ENCODE results near the gene ADAMTSL2. TPM values are rescaled to one million over a fixed set of nuclear protein-coding genes. Genes with fewer than 3 reads are reported as not detected.

Gene ADAMTSL2
- total and polyA plus RNA-seq, 4 donors, result 1.8 to 18.2 (median 7.7) TPM

DNA sequence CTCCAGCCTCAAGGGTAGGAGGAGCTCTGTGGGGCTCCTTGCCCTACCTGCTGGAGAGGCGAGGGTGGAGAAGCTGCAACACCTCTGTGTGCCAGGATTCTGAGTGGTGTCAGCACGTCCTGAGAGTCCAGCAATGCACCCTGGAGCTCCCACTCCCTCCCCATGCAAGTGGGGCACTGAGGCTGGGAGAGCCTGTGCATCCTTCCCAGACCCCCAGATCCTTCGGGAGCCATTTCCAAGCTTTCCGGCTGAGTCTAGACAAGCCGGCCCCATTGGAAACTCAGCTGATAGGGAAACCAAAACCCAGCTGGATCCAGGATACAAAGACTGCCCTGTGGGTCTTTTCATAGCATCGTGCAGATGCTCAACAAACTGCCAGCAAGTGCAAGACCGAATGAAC is 72.9 kb downstream of the ADAMTSL2 start:
- Histone ChIP-seq H3K27me3 (ENCODE audit: control insufficient read depth in 4 of 4, insufficient read depth in 4 of 4, low read length in 3 of 4) (peaks cover 0 to 2% (median 0%) of the 10 kb centered on the region in 4 donors), H3K4me1 (ENCODE audit: control insufficient read depth in 4 of 4, insufficient read depth in 4 of 4, low read length in 3 of 4) (peaks cover 0 to 2% (median 0%) of the 10 kb centered on the region in 4 donors), H3K4me3 (ENCODE audit: low read depth in 1 of 3, low read length in 3 of 3) (no peak overlapping the region), H3K9me3 (ENCODE audit: control insufficient read depth in 4 of 4, low read length in 3 of 4) (no peaks in the 10 kb centered on the region), H3K27ac (ENCODE audit: low read depth in 1 of 2, low read length in 2 of 2) (peak overlapping the region in 1 of 2 donors; percentile 2), H3K9ac (ENCODE audit: low read depth in 1 of 2, low read length in 2 of 2) (no peak overlapping the region), H3K36me3 (ENCODE audit: control insufficient read depth in 4 of 4, insufficient read depth in 3 of 4, low read depth in 1 of 4, low read length in 3 of 4) (no peaks in the 10 kb centered on the region)
- WGBS, result 61% methylated on average over 7 of the region's 7 CpGs
- no peak for DNase-seq (ENCODE audit: low spot score)
- TF ChIP-seq NR2F2 (IDR thresholded peaks at IDR 0.05), result no peak
- TF ChIP-seq, protein P1, sequence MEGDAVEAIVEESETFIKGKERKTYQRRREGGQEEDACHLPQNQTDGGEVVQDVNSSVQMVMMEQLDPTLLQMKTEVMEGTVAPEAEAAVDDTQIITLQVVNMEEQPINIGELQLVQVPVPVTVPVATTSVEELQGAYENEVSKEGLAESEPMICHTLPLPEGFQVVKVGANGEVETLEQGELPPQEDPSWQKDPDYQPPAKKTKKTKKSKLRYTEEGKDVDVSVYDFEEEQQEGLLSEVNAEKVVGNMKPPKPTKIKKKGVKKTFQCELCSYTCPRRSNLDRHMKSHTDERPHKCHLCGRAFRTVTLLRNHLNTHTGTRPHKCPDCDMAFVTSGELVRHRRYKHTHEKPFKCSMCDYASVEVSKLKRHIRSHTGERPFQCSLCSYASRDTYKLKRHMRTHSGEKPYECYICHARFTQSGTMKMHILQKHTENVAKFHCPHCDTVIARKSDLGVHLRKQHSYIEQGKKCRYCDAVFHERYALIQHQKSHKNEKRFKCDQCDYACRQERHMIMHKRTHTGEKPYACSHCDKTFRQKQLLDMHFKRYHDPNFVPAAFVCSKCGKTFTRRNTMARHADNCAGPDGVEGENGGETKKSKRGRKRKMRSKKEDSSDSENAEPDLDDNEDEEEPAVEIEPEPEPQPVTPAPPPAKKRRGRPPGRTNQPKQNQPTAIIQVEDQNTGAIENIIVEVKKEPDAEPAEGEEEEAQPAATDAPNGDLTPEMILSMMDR (IDR thresholded peaks at IDR 0.05; ENCODE audit: low read depth, low read length, missing input control), result no peak
- no peak for TF ChIP-seq RAD21 (IDR thresholded peaks at IDR 0.05)
- TF ChIP-seq SP1 (IDR thresholded peaks at IDR 0.05), result no peak
- TF ChIP-seq, protein P2, sequence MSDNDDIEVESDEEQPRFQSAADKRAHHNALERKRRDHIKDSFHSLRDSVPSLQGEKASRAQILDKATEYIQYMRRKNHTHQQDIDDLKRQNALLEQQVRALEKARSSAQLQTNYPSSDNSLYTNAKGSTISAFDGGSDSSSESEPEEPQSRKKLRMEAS (IDR thresholded peaks at IDR 0.05), result no peak
- TF ChIP-seq, protein P3, sequence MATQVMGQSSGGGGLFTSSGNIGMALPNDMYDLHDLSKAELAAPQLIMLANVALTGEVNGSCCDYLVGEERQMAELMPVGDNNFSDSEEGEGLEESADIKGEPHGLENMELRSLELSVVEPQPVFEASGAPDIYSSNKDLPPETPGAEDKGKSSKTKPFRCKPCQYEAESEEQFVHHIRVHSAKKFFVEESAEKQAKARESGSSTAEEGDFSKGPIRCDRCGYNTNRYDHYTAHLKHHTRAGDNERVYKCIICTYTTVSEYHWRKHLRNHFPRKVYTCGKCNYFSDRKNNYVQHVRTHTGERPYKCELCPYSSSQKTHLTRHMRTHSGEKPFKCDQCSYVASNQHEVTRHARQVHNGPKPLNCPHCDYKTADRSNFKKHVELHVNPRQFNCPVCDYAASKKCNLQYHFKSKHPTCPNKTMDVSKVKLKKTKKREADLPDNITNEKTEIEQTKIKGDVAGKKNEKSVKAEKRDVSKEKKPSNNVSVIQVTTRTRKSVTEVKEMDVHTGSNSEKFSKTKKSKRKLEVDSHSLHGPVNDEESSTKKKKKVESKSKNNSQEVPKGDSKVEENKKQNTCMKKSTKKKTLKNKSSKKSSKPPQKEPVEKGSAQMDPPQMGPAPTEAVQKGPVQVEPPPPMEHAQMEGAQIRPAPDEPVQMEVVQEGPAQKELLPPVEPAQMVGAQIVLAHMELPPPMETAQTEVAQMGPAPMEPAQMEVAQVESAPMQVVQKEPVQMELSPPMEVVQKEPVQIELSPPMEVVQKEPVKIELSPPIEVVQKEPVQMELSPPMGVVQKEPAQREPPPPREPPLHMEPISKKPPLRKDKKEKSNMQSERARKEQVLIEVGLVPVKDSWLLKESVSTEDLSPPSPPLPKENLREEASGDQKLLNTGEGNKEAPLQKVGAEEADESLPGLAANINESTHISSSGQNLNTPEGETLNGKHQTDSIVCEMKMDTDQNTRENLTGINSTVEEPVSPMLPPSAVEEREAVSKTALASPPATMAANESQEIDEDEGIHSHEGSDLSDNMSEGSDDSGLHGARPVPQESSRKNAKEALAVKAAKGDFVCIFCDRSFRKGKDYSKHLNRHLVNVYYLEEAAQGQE (IDR thresholded peaks at IDR 0.05), result no peak
- no peak for TF ChIP-seq GABPA (IDR thresholded peaks at IDR 0.05 in 1 of 2, conservative IDR thresholded peaks at IDR 0.05 in 1 of 2)
- TF ChIP-seq TAF1 (conservative IDR thresholded peaks at IDR 0.05), result no peak
- no peak for TF ChIP-seq YY1 (IDR thresholded peaks at IDR 0.05)
- no peak for TF ChIP-seq JUND (IDR thresholded peaks at IDR 0.05)
- TF ChIP-seq EGR1 (IDR thresholded peaks at IDR 0.05; ENCODE audit: low read depth in 2 of 2), result no peak
- TF ChIP-seq, protein P4, sequence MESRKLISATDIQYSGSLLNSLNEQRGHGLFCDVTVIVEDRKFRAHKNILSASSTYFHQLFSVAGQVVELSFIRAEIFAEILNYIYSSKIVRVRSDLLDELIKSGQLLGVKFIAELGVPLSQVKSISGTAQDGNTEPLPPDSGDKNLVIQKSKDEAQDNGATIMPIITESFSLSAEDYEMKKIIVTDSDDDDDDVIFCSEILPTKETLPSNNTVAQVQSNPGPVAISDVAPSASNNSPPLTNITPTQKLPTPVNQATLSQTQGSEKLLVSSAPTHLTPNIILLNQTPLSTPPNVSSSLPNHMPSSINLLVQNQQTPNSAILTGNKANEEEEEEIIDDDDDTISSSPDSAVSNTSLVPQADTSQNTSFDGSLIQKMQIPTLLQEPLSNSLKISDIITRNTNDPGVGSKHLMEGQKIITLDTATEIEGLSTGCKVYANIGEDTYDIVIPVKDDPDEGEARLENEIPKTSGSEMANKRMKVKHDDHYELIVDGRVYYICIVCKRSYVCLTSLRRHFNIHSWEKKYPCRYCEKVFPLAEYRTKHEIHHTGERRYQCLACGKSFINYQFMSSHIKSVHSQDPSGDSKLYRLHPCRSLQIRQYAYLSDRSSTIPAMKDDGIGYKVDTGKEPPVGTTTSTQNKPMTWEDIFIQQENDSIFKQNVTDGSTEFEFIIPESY (IDR thresholded peaks at IDR 0.05), result no peak
- no peak for TF ChIP-seq FOXA1 (IDR thresholded peaks at IDR 0.05)
- no peak for TF ChIP-seq FOXA2 (IDR thresholded peaks at IDR 0.05)

DNA sequence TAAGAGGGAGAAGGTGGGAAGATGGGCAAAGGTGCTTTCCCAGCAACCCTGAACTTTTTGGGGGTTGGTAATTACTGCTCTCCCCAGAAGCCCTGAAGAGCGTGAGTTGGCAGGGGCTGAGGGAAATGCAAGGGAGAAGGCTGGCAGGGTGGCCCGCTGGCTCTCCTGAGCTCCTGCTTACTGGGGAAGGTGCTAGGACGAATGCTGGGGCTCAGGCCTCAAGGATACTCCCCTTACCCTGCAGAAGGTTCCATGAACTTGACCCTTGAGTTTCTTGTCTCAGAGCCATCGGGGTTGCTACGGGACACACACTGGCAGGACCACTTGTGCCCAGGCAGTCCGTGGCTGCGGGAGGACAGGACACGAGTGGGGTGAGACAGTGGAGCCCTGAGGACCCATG is 73.5 kb downstream of the ADAMTSL2 start:
- 79% methylated on average over 8 of the region's 8 CpGs for WGBS
- H3K4me1 ChIP-seq (ENCODE audit: control insufficient read depth in 4 of 4, insufficient read depth in 4 of 4, low read length in 3 of 4), result peaks cover 0 to 2% (median 0%) of the 10 kb centered on the region in 4 donors
- H3K27me3 ChIP-seq (ENCODE audit: control insufficient read depth in 4 of 4, insufficient read depth in 4 of 4, low read length in 3 of 4), result peaks cover 0 to 2% (median 0%) of the 10 kb centered on the region in 4 donors
- no peak overlapping the region for H3K4me3 ChIP-seq (ENCODE audit: low read depth in 1 of 3, low read length in 3 of 3)
- no peak overlapping the region for H3K9ac ChIP-seq (ENCODE audit: low read depth in 1 of 2, low read length in 2 of 2)
- H3K27ac ChIP-seq (ENCODE audit: low read depth in 1 of 2, low read length in 2 of 2), result no peak overlapping the region
- no peaks in the 10 kb centered on the region for H3K9me3 ChIP-seq (ENCODE audit: control insufficient read depth in 4 of 4, low read length in 3 of 4)
- DNase-seq (ENCODE audit: low spot score), result no peak
- H3K36me3 ChIP-seq (ENCODE audit: control insufficient read depth in 4 of 4, insufficient read depth in 3 of 4, low read depth in 1 of 4, low read length in 3 of 4), result no peaks in the 10 kb centered on the region
- no peak for TF ChIP-seq RXRA (IDR thresholded peaks at IDR 0.05)
- TF ChIP-seq RAD21 (IDR thresholded peaks at IDR 0.05), result no peak
- TF ChIP-seq, protein P2 (IDR thresholded peaks at IDR 0.05), result no peak
- no peak for TF ChIP-seq SP1 (IDR thresholded peaks at IDR 0.05)
- TF ChIP-seq, protein P5, sequence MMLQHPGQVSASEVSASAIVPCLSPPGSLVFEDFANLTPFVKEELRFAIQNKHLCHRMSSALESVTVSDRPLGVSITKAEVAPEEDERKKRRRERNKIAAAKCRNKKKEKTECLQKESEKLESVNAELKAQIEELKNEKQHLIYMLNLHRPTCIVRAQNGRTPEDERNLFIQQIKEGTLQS (IDR thresholded peaks at IDR 0.05), result no peak
- no peak for TF ChIP-seq HNF4A (conservative IDR thresholded peaks at IDR 0.05)
- TF ChIP-seq, protein P4 (IDR thresholded peaks at IDR 0.05), result no peak
- no peak for TF ChIP-seq NR2F2 (IDR thresholded peaks at IDR 0.05)
- TF ChIP-seq HNF4G (IDR thresholded peaks at IDR 0.05), result no peak
- TF ChIP-seq, protein P3 (IDR thresholded peaks at IDR 0.05), result no peak
- no peak for TF ChIP-seq GABPA (IDR thresholded peaks at IDR 0.05 in 1 of 2, conservative IDR thresholded peaks at IDR 0.05 in 1 of 2)
- no peak for TF ChIP-seq EGR1 (IDR thresholded peaks at IDR 0.05; ENCODE audit: low read depth in 2 of 2)
- no peak for TF ChIP-seq JUND (IDR thresholded peaks at IDR 0.05)
